Esophagus (tissue), 2 donors: ENCODE measurements around the gene BCAR3. TPM values are rescaled to one million over a fixed set of nuclear protein-coding genes. Genes with fewer than 3 reads are reported as not detected.

Experiments
- H3K27ac ChIP-seq, 2 donors: one replicate each; pipeline ENCODE4 v1.5.1; 2013; ENCODE audit warnings: low read depth in 2 of 2, mild to moderate bottlenecking in 2 of 2, inconsistent platforms in 1 of 2, low read length in 1 of 2, moderate library complexity in 1 of 2
- H3K27me3 ChIP-seq, 2 donors: one replicate each; pipeline ENCODE4 v1.6.1; 2013; ENCODE audit warnings: low read length in 2 of 2, control low read depth in 1 of 2, mild to moderate bottlenecking in 1 of 2; ENCODE audit not compliant: insufficient read depth in 2 of 2, control insufficient read depth in 1 of 2
- H3K36me3 ChIP-seq, 2 donors: one replicate each; pipeline ENCODE4 v1.6.1; 2013; ENCODE audit warnings: low read length in 1 of 2; ENCODE audit not compliant: control insufficient read depth in 2 of 2, insufficient read depth in 2 of 2
- H3K4me1 ChIP-seq, 2 donors: one replicate each; pipeline ENCODE4 v1.6.1; 2013; ENCODE audit warnings: low read length in 1 of 2; ENCODE audit not compliant: control insufficient read depth in 2 of 2, insufficient read depth in 2 of 2
- H3K4me3 ChIP-seq, 2 donors: one replicate each; pipeline ENCODE4 v1.5.1; 2013; ENCODE audit warnings: low read length in 2 of 2, mild to moderate bottlenecking in 2 of 2, low read depth in 1 of 2, moderate library complexity in 1 of 2
- H3K9me3 ChIP-seq, 2 donors: one replicate each; pipeline ENCODE4 v1.6.1; 2013; ENCODE audit warnings: mild to moderate bottlenecking in 2 of 2, low read depth in 1 of 2, low read length in 1 of 2, moderate library complexity in 1 of 2; ENCODE audit not compliant: control insufficient read depth in 2 of 2, insufficient read depth in 1 of 2
- WGBS, 2 donors: extraction: QIAGEN DNeasy Blood & Tissue Kit; methylation state at CpG; one replicate each; pipeline ENCODE4 v1.1.7; 2013; 5-methylcytosine and 5-hydroxymethylcytosine counted together
- polyA plus RNA-seq, 2 donors: library from polyadenylated mRNA; stranded (reverse); fragments of 200-250 nt; gene quantifications; one replicate each; pipeline ENCODE4 v1.2.3, GENCODE V29; 2013
- donor health status: healthy with polysubstance abuse.
- donor health status: Bipolar disorder and iron deficiency.

Gene BCAR3
- polyA plus RNA-seq, 2 donors = 7.5 to 9.4 TPM

GRCh38 chr1:93616221-93616995, 65.2 kb downstream of the BCAR3 start:
- Histone ChIP-seq H3K4me1 (peaks cover 13 to 24% of the 10 kb centered on the region in 2 donors), H3K4me3 (no peak overlapping the region), H3K9me3 (no peaks in the 10 kb centered on the region), H3K27me3 (no peaks in the 10 kb centered on the region), H3K27ac (peak overlapping the region in 1 of 2 donors; percentile 71), H3K36me3 (no peaks in the 10 kb centered on the region)
- WGBS, 2 donors = 59 to 60% methylated on average over 8 of the region's 8 CpGs

DNA sequence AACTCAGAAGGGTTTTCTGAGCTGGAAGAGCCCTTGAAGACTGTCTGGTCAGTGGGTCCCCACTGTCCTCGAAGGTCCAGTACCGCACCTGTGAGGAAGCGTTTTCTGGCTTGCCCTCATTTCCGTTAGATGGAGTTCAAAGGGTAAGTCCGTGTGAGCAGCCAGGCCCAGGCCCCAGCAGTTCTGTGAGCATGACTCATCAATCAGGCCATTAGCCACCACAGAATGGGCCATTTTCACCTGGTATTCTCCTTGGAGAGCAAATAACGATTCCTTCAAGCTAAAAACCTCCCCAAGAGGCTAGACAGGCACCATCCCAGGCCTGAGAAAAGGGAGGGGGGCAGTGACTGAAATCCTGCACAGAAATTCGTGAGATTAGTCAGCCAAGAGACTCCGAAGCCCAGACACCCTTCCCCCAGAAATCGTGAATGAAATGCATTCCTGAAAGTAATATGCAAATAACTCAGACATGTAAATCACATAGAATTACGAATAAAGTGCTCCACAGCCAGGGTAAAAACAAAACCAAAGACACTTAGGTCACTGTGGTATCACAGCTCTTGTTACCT, 66.0 kb downstream of the BCAR3 start:
- Histone ChIP-seq H3K36me3 (no peaks in the 10 kb centered on the region), H3K4me3 (no peak overlapping the region), H3K27ac (peak overlapping the region in 1 of 2 donors; percentile 67), H3K4me1 (peaks cover 13 to 24% of the 10 kb centered on the region in 2 donors), H3K9me3 (no peaks in the 10 kb centered on the region), H3K27me3 (no peaks in the 10 kb centered on the region)
- WGBS, 2 donors = 68 to 71% methylated on average over 10 of the region's 10 CpGs

DNA sequence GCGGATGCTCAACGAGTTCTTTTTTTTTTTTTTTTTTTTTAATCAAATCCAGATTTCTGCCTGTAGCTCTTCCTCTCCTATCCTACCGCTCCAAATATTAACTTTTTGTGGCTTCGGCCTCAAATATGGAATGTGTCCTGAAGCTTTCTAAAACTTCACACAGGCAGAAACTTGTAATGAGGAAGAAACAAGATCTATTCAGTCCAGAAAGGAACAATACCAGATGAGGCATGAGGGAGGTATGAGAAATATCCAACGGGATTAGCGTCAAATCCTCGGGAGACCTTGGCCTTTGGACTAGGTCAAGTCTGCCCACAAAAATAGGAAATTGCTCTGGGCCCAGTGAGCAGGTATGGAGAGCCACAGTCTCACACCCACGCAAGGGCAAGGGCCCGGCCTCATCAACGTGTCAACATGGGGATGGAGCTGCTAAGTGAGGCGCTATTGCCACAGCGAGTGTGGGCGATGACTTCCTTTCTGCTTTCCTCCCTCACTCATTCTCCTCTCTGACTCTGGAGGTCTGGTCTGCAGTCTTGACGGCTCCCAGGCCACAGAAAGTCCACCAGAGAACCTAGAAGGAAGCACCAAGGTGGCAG, 66.6 kb downstream of the BCAR3 start:
- Histone ChIP-seq H3K36me3 (no peaks in the 10 kb centered on the region), H3K27me3 (no peaks in the 10 kb centered on the region), H3K4me3 (no peak overlapping the region), H3K9me3 (no peaks in the 10 kb centered on the region), H3K4me1 (peaks cover 13 to 24% of the 10 kb centered on the region in 2 donors), H3K27ac (peak overlapping the region in 1 of 2 donors; percentile 67)
- 62 to 66% methylated on average over 14 of the region's 14 CpGs for WGBS, 2 donors

- H3K36me3 ChIP-seq = no peaks in the 10 kb centered on the region
- no peak overlapping the region for H3K27ac ChIP-seq
- peaks cover 13 to 24% of the 10 kb centered on the region in 2 donors for H3K4me1 ChIP-seq
Observed at GRCh38 chr1:93614541-93614940, 67.1 kb downstream of the BCAR3 start.

DNA sequence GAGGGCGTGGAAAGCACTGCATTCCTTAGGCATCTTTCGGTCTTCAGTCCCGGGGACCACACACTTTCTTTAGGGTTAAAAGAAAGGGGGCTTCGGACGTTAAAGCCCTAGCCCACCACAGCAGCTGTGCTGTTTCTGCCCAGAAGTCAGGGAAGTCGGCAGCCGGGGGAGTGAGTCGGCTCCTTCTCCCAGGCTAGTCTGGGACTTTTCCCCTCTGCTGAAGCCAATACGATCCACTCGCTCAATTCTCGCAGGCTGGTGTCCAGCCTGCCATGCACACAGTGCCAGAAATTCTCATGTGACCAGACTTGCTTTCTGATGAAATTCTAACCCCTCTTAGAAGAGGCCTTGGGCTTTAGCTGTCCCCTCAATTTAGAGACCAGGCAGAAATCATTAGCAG, 67.7 kb downstream of the BCAR3 start:
- Histone ChIP-seq H3K36me3 (no peaks in the 10 kb centered on the region), H3K4me1 (peaks cover 13 to 24% of the 10 kb centered on the region in 2 donors), H3K27me3 (no peaks in the 10 kb centered on the region), H3K4me3 (peak overlapping the region in 1 of 2 donors; percentile 15), H3K9me3 (no peaks in the 10 kb centered on the region), H3K27ac (peak overlapping the region; percentile 24 to 33)
- WGBS, 2 donors = 42 to 61% methylated on average over 11 of the region's 11 CpGs

More at GRCh38 chr1:93614541-93614940, 67.1 kb downstream of the BCAR3 start:
- no peak overlapping the region for H3K4me3 ChIP-seq
- no peaks in the 10 kb centered on the region for H3K9me3 ChIP-seq
- WGBS, 2 donors = 69 to 72% methylated on average over 7 of the region's 7 CpGs
- no peaks in the 10 kb centered on the region for H3K27me3 ChIP-seq

DNA sequence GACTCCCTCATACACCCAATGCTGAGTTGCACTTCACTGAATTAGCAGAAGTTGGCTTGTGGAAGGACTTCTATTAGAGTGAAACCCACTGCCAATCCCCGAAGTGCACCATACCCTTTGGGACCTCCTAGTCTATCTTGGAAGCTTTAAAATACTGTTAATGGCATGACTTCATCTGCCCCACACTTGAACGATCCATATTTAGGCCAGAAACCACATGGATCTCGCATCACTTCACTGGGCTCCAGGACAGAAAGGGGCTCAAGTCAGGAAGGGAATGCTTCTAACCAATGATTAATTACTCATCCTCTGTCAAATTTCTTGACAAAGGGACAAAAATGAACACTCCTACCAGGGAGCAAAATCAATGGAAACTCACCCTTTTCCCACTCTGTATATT, 69.1 kb downstream of the BCAR3 start:
- H3K4me3 ChIP-seq = no peak overlapping the region
- H3K27me3 ChIP-seq = no peaks in the 10 kb centered on the region
- H3K27ac ChIP-seq = no peak overlapping the region

DNA sequence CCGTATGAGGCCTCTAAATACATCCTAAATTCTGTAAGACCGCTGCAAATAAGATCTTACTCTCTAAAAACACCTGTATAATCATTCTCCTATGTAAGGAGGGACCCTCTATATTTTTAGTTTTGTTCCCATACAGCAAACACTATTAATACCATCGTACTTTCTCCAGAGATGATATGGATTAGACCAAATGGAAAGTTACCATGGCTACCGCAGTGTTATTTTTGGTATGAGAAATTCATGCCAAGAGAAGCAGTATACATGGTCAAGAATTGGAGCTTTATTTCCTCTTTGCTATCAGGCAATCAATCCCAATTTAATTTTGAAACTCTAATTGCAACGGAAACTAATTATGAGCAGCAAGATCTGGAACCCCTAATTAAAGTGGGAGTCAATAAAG, 70.0 kb downstream of the BCAR3 start:
- WGBS, 2 donors = 80 to 81% methylated on average over 5 of the region's 5 CpGs
- no peak overlapping the region for H3K4me3 ChIP-seq
- no peaks in the 10 kb centered on the region for H3K9me3 ChIP-seq
- H3K27ac ChIP-seq = no peak overlapping the region
- H3K36me3 ChIP-seq = no peaks in the 10 kb centered on the region
- H3K4me1 ChIP-seq = peaks cover 12 to 19% of the 10 kb centered on the region in 2 donors
- no peaks in the 10 kb centered on the region for H3K27me3 ChIP-seq

More for the DNA sequence above, 69.1 kb downstream of the BCAR3 start:
- no peaks in the 10 kb centered on the region for H3K36me3 ChIP-seq
- no peaks in the 10 kb centered on the region for H3K9me3 ChIP-seq
- peaks cover 16 to 27% of the 10 kb centered on the region in 2 donors for H3K4me1 ChIP-seq
- 84% methylated on average over 3 of the region's 3 CpGs for WGBS, 2 donors

- Histone ChIP-seq H3K4me3 (no peak overlapping the region), H3K4me1 (peaks cover 9 to 11% of the 10 kb centered on the region in 2 donors), H3K9me3 (no peaks in the 10 kb centered on the region), H3K36me3 (no peaks in the 10 kb centered on the region), H3K27ac (no peak overlapping the region), H3K27me3 (no peaks in the 10 kb centered on the region)
- WGBS, 2 donors = 93 to 96% methylated on average over 8 of the region's 8 CpGs
Observed at GRCh38 chr1:93609536-93609935, 72.1 kb downstream of the BCAR3 start.

DNA sequence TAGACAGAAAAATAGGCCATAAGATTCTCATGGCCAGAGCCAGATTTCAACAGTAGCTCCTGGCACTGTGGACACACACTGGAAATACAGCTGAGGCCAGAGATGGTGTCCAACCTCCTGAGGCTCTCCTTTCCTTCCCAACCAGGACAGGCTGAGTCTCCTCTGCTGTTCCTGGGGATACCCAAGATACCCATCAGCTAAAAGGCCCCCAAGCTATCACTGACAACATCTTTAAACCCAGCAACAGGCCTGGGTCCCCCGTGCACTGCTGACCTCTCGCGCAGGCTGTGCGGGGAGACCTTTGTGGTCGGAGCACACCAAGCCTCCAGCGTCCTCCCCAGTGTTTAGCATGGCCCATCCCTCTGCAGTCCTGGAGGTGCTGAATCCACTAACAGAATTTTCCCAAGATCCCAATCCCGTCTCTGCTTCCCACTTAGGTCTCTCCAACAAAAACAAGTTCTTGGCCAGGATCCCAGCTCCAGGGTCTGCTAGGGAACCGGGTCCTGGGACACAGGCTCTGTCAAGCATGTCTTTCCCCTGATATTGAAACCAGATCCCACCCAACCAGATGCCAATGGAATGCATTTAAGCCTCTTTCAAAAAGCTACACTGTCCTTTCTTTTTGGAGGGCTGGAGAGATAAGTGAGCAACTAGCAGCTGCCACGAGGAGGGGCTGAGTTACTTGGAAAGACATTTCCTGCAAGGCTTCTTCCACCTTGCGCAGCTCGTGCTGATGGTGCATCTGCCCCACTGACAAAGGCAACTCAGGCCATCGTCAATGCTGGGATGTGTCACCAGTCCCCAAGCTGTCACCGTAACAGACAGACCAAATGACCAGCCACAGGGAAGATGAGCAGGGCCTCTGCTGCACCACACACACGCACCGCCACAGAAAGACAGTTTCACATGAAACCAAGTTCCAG, 73.2 kb downstream of the BCAR3 start:
- Histone ChIP-seq H3K4me3 (no peak overlapping the region), H3K36me3 (no peaks in the 10 kb centered on the region), H3K4me1 (peaks cover 5 to 8% of the 10 kb centered on the region in 2 donors), H3K27me3 (no peaks in the 10 kb centered on the region), H3K27ac (no peak overlapping the region), H3K9me3 (no peaks in the 10 kb centered on the region)
- WGBS, 2 donors = 74 to 75% methylated on average over 15 of the region's 15 CpGs
